Prostate gland (tissue), 2 donors: ENCODE results near the gene STARD3NL.

Experiments used
- CTCF ChIP-seq, 4 experiments: fragments of 200-600 bp in 2 of 4; fragments of 450-650 bp in 2 of 4; sonication (generic) in 2 of 4; IDR thresholded peaks; 1 replicate in 3 of 4; 2 replicates in 1 of 4; pipeline ENCODE4 v1.5.1; 2016 to 2019; ENCODE audit warnings: antibody characterized with exemption in 4 of 4, mild to moderate bottlenecking in 2 of 4, moderate library complexity in 2 of 4
- POLR2A ChIP-seq: fragments of 450-650 bp; IDR thresholded peaks from one replicate; pipeline ENCODE4 v1.6.1; 2016; ENCODE audit warnings: antibody characterized with exemption, mild to moderate bottlenecking

GRCh38 chr7:38232502-38233366 is 54.7 kb downstream of the STARD3NL start:
- TF ChIP-seq POLR2A (no peak), CTCF (IDR thresholded peaks at IDR 0.05) (no peak)
